GM21717 (cell line): ENCODE data around the gene MAP2K5.

Source experiments
- ATAC-seq: cut with Tn5 transposase; IDR thresholded peaks from one replicate; pipeline ENCODE4 v1.9.1; 2021; ENCODE audit warnings: mild to moderate bottlenecking, moderate library complexity; ENCODE audit not compliant: unreplicated experiment

MAP2K5 gene

DNA sequence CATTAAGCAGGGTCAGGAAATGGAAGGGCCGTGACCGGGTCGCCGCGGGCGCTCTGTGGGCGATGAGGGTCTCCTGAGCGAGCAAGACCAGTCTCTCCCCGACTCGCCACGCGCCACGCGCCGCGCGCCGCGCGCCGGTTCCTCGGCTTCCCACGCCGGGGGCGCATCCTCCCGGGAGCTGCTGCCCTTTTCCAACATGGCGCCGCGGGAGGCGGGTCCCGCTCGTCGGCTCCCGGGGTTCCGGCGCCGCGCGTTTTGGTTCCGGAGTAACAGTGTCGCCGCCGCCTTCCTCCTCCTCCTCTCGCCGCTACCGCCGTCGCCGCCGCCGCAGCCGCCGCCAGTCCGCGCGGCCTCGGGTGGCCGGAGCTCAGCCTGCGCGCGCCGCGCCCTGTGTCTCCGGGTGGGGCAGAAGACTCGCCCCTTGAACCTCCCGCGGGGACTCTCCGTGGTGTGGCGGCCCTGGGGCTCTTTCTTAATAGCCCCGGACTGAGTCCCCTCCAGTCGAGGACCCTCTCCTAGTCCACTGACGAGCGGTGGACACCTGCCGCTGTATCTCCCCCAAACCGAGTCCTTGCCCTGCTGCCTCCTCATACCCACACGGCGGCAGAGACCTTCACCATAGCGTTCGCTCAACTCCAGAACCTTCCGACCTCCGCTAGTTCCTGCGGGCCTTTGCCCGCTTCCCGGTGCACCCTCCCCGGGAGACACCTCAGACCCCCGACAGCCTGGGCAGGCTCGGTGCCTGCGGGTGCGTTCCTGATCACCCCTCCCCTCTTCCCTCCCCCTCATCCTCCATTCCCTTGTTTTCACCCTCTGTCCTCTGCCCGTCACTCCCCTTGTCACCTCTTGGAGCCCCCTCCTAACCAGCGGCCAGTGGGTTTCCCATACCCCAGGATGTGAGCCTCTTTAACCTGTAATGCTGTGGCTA lies at the start of gene MAP2K5:
MAP2K5 (plus strand) TSS at position 284 of the 928 bp plus-strand sequence; CDS start at position 917, 633 bp downstream.
- no peak for ATAC-seq

- no peak for ATAC-seq
Observed at GRCh38 chr15:67495585-67495984, 46.9 kb upstream of the MAP2K5 start.

DNA sequence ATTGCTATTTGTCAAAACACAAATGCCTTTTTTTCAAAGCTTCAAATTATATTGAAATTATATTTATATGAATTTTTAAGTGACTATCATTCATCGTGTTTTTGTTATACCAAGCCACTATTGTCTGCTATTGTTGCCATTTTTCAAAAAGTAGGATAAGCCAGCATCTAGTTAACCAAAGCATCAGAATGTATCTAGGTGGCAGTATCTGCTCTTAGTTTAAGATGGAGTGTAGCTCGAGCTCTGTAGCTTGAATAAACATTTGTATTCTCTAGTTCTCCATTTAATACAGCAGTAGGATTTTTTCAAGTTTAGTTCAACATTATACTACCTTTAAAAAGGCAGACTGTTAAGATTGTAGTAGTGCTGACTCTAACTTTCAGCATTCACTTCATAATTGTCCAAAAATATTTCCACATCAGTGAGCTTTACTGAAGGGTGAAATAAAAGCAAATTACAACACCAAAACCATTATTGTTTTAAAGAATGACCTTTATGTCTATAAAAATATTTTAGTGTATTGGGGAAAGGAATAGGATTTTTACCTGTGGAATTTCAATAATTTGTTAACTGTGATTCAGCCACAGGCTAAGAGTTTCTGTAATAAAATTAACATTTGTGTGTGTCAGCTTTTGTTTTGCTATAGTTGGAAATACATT lies 41.2 kb upstream of the MAP2K5 start:
- no peak for ATAC-seq

DNA sequence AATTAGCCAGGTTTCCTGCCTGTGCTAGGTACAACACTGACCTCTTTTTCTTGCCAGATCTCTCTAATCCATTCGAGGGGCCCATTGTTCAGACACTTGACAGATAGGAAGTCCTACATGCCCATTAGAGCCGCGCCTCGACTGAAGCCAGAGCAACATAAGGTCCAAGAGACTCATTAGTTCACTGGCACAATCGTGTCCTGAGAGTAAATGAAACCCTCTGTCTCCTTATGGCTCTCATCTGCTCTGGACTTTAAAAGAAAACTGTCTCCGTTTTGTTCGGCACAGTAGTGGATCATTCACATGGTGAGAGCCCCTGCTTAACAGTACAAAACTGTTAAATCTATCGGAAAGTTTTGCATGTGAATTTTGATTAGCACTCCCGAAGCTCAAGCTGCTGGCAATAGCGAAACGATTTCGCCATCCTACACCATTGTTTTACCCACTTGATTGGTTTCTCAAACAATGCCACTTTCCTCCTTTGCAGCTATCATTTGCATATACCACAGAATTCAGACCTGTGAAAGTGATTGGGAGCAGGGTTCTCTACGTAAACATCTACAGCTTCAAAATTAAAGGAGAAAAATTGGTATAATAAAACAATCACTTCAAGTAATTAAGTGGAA lies 40.6 kb upstream of the MAP2K5 start:
- no peak for ATAC-seq

DNA sequence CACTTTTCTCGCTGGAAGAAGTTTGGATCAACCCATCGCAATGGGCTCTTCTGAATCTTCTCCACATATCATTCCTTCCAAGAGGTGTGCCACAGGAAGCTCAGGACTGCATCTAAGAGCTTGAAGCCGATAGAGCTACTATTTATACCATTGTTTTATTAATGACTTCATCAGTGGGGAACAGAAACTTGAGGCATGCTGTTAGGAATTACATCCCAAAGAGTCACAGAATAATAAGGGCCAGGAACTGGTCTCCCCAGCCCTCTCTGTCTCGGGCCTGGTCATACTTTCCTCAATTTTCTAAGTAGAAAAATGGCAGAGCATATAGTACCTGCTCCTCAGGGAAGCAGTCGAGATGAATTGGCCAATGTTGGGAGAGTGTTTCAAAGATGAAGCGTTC lies 38.4 kb upstream of the MAP2K5 start:
- ATAC-seq: no peak

- no peak for ATAC-seq
Observed at GRCh38 chr15:67504796-67505195, 37.7 kb upstream of the MAP2K5 start.

- no peak for ATAC-seq
Observed at GRCh38 chr15:67505675-67506572, 36.6 kb upstream of the MAP2K5 start.

DNA sequence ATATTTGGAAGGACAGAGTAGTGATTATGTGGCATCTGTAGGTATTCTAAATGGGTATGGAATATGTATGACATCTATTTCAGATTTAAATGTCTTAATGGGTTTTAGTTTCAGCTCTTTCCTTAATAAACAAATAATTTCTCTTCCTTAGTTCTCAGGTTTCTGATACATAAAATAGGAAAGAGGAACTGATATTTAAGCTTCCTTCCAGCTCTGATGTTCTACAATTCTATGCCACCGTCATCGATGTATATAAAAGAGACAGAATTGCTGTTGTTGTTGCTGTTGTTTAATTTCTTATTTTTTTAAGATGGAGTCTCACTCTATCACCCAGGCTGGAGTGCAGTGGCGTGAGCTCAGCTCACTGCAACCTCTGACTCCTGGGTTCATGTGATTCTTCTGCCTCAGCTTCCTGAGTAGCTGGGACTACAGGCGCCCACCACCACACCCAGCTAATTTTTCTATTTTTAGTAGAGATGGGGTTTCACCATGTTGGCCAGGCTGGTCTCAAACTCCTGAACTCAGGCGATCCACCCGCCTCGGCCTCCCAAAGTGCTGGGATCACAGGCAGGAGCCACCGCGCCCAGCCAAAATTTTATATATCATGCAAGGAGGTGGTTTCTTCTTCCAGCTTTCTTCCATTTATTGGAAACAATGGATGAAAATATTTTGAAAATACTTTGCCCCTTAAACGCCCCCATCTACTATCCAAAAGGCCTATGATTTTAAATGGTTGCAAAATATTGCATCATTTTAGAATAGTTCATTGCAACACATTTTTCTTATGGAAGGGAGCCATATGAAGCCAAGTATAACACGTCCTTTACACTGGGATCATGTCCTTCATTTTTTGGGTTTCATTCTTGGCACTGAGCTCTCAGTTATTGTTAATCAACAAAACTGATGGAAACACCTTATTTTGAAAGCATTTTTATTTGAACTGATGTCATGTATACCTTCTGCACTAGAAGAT lies 35.4 kb upstream of the MAP2K5 start:
- no peak for ATAC-seq

GRCh38 chr15:67508407-67508806 lies 34.1 kb upstream of the MAP2K5 start:
- no peak for ATAC-seq

DNA sequence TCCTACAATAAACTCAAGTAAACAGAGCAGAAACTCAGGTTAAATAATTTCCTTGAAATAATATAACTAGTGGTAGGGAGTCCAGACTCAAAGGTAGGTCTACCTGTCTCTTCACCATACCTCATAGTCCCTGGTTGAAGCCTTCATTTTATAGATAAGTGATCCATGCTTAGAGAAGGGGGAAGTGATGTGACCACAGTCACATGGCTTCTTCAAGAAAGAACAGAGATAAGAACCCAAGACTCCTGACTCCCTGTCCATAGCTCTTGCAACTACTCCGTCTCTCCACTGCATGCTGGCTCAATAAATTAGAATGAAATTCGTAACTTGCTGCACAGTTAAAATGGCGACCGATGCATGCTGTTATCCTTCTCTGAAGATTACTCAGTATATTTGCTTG lies 32.6 kb upstream of the MAP2K5 start:
- ATAC-seq: no peak

DNA sequence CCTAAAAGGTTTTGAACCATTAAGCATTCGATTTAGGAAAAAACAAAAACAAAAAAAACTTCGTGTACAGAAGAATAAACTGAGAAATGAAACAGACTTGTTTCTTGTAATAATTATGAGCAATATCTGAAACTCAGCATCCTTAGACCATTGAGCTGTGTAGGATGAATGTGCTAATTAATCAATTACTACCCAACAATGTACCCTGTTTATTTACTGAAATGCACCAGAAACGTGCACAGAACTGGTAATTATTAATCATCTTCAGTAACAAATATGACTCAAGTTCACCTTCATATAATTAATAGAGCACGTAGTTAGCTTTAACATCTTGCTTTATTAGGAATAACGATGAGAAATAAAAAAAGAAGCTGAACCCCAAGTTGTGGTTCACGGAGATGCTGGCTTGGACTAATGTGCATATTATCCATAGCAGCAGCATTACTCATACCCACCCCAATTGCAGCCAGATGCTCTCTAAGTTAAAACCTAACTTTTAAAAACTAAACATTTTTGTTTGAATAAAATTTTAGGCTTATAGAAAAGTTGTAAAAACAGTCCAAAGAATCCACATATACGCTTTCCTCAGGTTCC lies 31.8 kb upstream of the MAP2K5 start:
- ATAC-seq: no peak

- no peak for ATAC-seq
Observed at GRCh38 chr15:67511606-67512005, 30.9 kb upstream of the MAP2K5 start.

DNA sequence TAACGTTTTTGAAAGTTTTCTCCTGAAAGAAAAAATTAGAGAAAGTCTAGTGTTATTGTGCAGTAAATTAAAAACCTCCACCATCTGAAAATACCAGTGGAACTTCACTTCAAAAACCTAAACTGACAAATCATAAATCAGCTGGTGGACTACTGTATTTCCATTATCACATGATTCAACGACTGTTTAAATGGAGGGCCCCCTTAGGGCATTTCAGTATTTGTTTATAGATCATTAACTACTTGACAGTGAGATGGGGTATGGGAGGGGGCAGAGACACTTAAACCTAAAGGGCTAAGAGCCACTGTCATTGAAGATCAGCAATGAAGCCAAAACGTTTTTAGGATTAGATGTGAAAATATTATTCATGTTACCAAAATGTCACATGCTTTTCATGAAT lies 30.4 kb upstream of the MAP2K5 start:
- ATAC-seq: no peak

GRCh38 chr15:67512933-67513714 lies 29.4 kb upstream of the MAP2K5 start:
- ATAC-seq: no peak

DNA sequence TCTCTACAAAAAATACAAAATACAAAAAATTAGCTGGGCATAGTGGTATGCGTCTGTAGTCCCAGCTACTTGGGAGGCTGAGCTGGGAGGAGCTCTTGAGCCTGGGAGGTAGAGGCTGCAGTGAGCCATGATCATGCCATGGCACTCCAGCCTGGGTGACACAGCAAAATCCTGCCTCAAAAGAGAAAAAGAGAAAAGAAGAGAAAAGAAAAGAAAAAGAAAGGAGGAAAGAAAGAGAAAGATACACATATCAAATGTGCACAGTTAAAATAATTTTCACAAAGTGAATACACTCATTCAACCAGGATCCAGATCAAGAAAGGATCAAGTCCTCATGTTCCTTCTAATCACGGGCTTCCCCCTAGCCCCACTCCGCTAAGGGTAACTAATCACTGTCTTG lies 27.4 kb upstream of the MAP2K5 start:
- ATAC-seq: no peak

DNA sequence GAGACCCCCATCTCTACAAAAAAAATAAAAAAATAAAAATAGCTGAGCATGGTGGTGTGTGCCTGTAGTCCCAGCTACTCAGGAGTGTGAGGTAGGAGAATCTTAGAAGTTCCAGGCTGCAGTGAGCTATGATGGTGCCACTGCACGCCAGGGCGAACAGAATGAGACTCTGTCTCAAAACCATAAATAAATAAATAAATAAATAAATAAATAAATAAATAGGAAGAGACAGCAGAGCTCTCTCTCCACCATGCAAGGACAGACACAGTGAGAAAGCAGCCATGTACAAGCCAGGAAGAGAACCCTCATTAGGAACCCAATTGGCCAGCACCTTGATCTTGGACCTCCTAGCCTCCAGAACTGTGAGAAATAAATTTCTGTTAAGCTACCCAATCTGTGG lies 26.9 kb upstream of the MAP2K5 start:
- ATAC-seq: no peak

- no peak for ATAC-seq
Observed at GRCh38 chr15:67520321-67521028, 22.0 kb upstream of the MAP2K5 start.
